OCI-LY7 (cell line): ENCODE data around the gene SYNJ2. TPM values are rescaled to one million over a fixed set of nuclear protein-coding genes. Genes with fewer than 3 reads are reported as not detected.

Source experiments
- BruUV-seq: library from RNA; stranded (reverse); fragments of 400-500 nt; replicated peaks from 2 replicates; lab custom pipeline; 2021; lab: Mats Ljungman, UMichigan
- CTCF ChIA-PET: fragments of 300-600 bp; sonication (Branson Sonifier 250); formaldehyde crosslinking; loops from one replicate; lab custom pipeline; 2022; ENCODE audit warnings: antibody characterized with exemption; ENCODE audit not compliant: unreplicated experiment; lab: Charles Lee
- POLR2A ChIA-PET: fragments of 300-600 bp; sonication (Branson Sonifier 250); formaldehyde crosslinking; loops from one replicate; lab custom pipeline; 2022; ENCODE audit warnings: antibody characterized with exemption; lab: Charles Lee
- DNase-seq: peaks from one replicate; pipeline ENCODE4 v3.0.0-alpha.2; 2015; ENCODE audit warnings: low spot score
- H2AFZ ChIP-seq: fragments of 200-600 bp; sonication (generic), shearing (Covaris generic); 2 replicates; pipeline ENCODE4 v1.6.1; 2014; ENCODE audit warnings: mild to moderate bottlenecking, antibody characterized with exemption, low read length, moderate library complexity
- H3K27ac ChIP-seq: fragments of 200-600 bp; sonication (generic); 2 replicates; pipeline ENCODE4 v1.5.1; 2014; ENCODE audit warnings: mixed run types, low read depth, mild to moderate bottlenecking, moderate library complexity, low read length, inconsistent platforms; ENCODE audit not compliant: poor library complexity, severe bottlenecking
- H3K36me3 ChIP-seq: fragments of 200-600 bp; sonication (generic); 2 replicates; pipeline ENCODE4 v1.6.1; 2014; ENCODE audit warnings: mild to moderate bottlenecking, antibody characterized with exemption, low read length, moderate library complexity, mixed read lengths; ENCODE audit not compliant: insufficient read depth
- H3K4me1 ChIP-seq: fragments of 200-600 bp; sonication (generic); 2 replicates; pipeline ENCODE4 v1.5.1; 2014; ENCODE audit warnings: mild to moderate bottlenecking, low read length; ENCODE audit not compliant: insufficient read depth, poor library complexity, severe bottlenecking
- H3K4me2 ChIP-seq: fragments of 200-600 bp; sonication (generic); 2 replicates; pipeline ENCODE4 v1.6.1; 2014; ENCODE audit warnings: mild to moderate bottlenecking, low read length
- H3K4me3 ChIP-seq: fragments of 200-600 bp; sonication (generic); 2 replicates; pipeline ENCODE4 v1.5.1; 2014; ENCODE audit warnings: mild to moderate bottlenecking, low read depth, low read length; ENCODE audit not compliant: poor library complexity, severe bottlenecking
- H3K79me2 ChIP-seq: fragments of 200-600 bp; sonication (generic); 2 replicates; pipeline ENCODE4 v1.6.1; 2016; ENCODE audit warnings: low read depth, mild to moderate bottlenecking, low read length, moderate library complexity, mixed read lengths; ENCODE audit not compliant: insufficient read depth
- H3K9me2 ChIP-seq: fragments of 200-600 bp; sonication (generic); 2 replicates; pipeline ENCODE4 v1.6.1; 2016; ENCODE audit warnings: mild to moderate bottlenecking, low read length, mixed read lengths; ENCODE audit not compliant: insufficient read depth
- H3K9me3 ChIP-seq: fragments of 200-600 bp; sonication (generic); 2 replicates; pipeline ENCODE4 v1.6.1; 2014; ENCODE audit warnings: mild to moderate bottlenecking, mixed run types, low read length, mixed read lengths
- H4K20me1 ChIP-seq: fragments of 200-600 bp; sonication (generic); 2 replicates; pipeline ENCODE4 v1.6.1; 2014; ENCODE audit warnings: mild to moderate bottlenecking, antibody characterized with exemption, low read length, moderate library complexity, mixed read lengths; ENCODE audit not compliant: insufficient read depth
- EZH2phosphoT487 ChIP-seq: fragments of 200-600 bp; sonication (generic); IDR thresholded peaks from 2 replicates; pipeline ENCODE4 v1.6.1; 2018; ENCODE audit warnings: low read depth, borderline replicate concordance, mild to moderate bottlenecking, mixed run types, antibody characterized with exemption, low read length, moderate library complexity, mixed read lengths
- intact Hi-C: fragments of 100-400 bp; cut with micrococcal nuclease; formaldehyde crosslinking; loops from one replicate; pipeline ENCODE4 v1.10.0; 2022; ENCODE audit not compliant: unreplicated experiment
- total RNA-seq, 2 experiments: library from RNA; depleted of rRNA in 1 of 2; stranded (reverse); fragments of >200 nt in 1 of 2; shearing (Covaris generic) in 1 of 2; gene quantifications; 2 replicates each; pipeline ENCODE4 v1.2.3, GENCODE V29; 2014 to 2022
- TF ChIP-seq, protein P1 (sequence below): fragments of 200-600 bp; sonication (generic); conservative IDR thresholded peaks from 2 replicates; pipeline ENCODE4 v1.5.1; 2014; ENCODE audit warnings: mild to moderate bottlenecking, antibody characterized with exemption, low read length, moderate library complexity, mixed read lengths

Gene SYNJ2
- total RNA-seq, 2 experiments from 2014 or later = 0.21 TPM; not detected in 1

DNA sequence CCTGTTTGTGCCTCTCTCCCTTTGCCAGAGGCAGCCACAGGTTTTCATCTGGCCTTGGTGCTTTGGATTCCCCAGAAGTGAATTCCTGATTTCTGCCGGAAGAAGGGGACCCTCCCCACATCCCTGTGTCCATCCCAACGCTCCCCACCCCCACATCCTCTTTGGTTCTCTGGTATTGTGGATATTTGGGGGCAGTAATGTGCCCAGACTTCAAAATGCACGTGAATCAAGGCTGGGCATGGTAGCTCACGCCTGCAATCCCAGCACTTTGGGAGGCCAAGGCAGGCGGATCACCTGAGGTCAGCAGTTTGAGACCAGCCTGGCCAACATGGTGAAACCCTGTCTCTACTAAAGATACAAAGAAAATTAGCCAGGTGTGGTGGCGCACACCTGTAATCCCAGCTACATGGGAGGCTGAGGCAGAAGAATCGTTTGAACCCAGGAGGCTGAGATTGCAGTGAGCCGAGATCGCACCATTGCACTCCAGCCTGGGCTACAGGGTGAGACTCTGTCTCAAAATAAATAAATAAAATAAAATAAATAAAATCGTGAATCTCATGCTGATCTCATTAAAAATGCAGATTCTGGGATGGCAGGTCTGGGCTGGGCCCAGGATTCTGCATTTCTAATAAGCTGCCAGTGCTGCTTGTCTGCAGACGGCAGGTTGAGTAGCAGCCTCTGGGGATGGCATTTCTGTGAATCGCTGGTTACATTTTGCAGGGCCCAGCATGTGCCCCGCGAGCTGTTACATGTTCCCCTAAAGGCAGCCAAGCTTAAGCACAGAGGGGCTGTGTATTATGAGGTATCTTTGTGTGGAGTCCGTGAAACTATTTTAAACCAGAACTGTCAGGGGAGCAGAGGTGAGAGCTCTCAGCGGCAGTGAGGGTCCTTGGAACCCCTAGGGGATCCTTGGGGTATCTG is 49.0 kb downstream of the SYNJ2 start:
- POLR2A ChIA-PET = interaction anchor here (0.5 kb wide), 1 partner anchor 618 kb away, joined by 3 read pairs; no protein-coding TSS in a partner anchor
- Histone ChIP-seq H2AFZ (no peak overlapping the region), H3K36me3 (no peaks in the 10 kb centered on the region), H3K4me2 (no peak overlapping the region), H3K4me3 (no peak overlapping the region), H3K79me2 (no peaks in the 10 kb centered on the region), H4K20me1 (no peaks in the 10 kb centered on the region), H3K9me3 (no peaks in the 10 kb centered on the region), H3K9me2 (no peaks in the 10 kb centered on the region), H3K27ac (no peak overlapping the region), H3K4me1 (no peaks in the 10 kb centered on the region)
- no TSS peak for BruUV-seq
- DNase-seq = no peak
- no peak for TF ChIP-seq EZH2phosphoT487
- TF ChIP-seq, protein P1, sequence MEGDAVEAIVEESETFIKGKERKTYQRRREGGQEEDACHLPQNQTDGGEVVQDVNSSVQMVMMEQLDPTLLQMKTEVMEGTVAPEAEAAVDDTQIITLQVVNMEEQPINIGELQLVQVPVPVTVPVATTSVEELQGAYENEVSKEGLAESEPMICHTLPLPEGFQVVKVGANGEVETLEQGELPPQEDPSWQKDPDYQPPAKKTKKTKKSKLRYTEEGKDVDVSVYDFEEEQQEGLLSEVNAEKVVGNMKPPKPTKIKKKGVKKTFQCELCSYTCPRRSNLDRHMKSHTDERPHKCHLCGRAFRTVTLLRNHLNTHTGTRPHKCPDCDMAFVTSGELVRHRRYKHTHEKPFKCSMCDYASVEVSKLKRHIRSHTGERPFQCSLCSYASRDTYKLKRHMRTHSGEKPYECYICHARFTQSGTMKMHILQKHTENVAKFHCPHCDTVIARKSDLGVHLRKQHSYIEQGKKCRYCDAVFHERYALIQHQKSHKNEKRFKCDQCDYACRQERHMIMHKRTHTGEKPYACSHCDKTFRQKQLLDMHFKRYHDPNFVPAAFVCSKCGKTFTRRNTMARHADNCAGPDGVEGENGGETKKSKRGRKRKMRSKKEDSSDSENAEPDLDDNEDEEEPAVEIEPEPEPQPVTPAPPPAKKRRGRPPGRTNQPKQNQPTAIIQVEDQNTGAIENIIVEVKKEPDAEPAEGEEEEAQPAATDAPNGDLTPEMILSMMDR = no peak
- CTCF ChIA-PET = no interaction called here
- intact Hi-C loops = no loop called here

DNA sequence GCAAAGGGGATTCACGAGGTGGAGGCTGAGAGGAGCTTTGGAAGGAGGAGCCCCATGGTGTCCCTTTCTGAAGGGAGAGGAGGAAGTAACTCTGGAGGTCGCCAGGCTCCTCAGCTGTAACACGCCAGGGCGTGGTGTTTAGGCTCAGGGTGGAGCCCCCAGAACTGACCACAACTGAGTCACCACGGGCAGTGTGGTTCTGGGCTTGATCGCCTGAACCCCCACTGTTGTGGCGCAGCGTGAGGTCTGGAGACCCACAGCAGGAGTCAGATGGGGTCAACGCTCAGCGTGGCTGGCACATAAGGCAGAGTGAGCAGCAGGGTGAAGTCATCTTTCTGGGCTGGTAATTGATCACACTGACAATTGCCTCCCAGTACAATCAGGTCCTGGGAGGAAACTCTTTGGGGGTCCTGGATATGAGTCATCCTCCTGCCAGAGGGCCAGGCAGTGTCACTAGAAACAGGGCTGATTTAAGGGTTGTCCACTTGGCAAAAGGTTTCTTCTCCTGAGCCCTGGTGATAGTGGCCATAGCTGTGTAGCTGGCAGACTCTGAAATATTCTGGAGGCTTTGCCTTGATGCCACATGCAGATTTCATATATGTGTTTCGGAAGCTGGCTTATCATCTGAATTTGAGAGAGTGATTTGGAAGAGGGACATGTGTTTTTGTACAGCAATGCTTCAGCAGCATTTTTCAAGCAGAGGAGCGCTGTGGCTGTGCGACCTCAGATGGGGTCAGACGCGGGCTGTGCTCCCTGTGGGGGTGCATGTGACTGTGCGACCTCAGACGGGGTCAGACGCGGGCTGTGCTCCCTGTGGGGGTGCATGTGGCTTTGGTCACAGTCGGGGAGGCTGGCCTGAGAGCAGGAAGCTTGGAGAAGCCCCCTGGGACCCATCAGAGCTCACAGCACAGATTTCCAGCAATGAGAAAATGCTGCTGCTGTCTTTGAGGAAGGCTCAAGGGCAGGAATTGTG is 50.0 kb downstream of the SYNJ2 start:
- Histone ChIP-seq H3K4me3 (no peak overlapping the region), H2AFZ (no peak overlapping the region), H3K9me2 (no peaks in the 10 kb centered on the region), H4K20me1 (no peaks in the 10 kb centered on the region), H3K27ac (no peak overlapping the region), H3K36me3 (no peaks in the 10 kb centered on the region), H3K9me3 (no peaks in the 10 kb centered on the region), H3K4me2 (no peak overlapping the region), H3K4me1 (no peaks in the 10 kb centered on the region), H3K79me2 (no peaks in the 10 kb centered on the region)
- intact Hi-C loops = no loop called here
- BruUV-seq = no TSS peak
- ChIA-PET POLR2A (no interaction called here), CTCF (no interaction called here)
- no peak for DNase-seq
- TF ChIP-seq, protein P1 = no peak
- no peak for TF ChIP-seq EZH2phosphoT487
